Measurements from ENCODE around the gene ABHD11.

GRCh38 chr7:73735528-73735905 lies 3.1 kb downstream of the ABHD11 start:
- TF ChIP-seq POLR2AphosphoS5 (IDR thresholded peaks at IDR 0.05; ENCODE audit: borderline replicate concordance, low read depth, low read length) (no peak), EZH2 (IDR thresholded peaks at IDR 0.05) (no peak), FOXP2 (optimal IDR thresholded peaks at IDR 0.05; ENCODE audit: control extremely low read depth, extremely low read length, insufficient read depth) (no peak)
